ENCODE results near the gene TTC1. TPM values are rescaled to one million over a fixed set of nuclear protein-coding genes. Genes with fewer than 3 reads are reported as not detected.

TTC1 gene
- total RNA-seq, 2 experiments from 2014 or later, result 50.2 to 57.5 TPM

- no peak for ATAC-seq
- intact Hi-C loops (cut with micrococcal nuclease), result no loop called here
These were observed 35.5 kb downstream of the TTC1 start for GRCh38 chr5:160044391-160044804.

GRCh38 chr5:160044967-160045366 is 36.0 kb downstream of the TTC1 start:
- Mint-ChIP-seq H3K4me3 (no peak overlapping the region), H3K4me1 (ENCODE audit: low read depth) (no peaks in the 10 kb centered on the region), H3K9me3 (no peaks in the 10 kb centered on the region), H3K36me3 (ENCODE audit: low read depth) (peaks cover 31% of the 10 kb centered on the region), H3K27me3 (no peaks in the 10 kb centered on the region), H3K27ac (no peak overlapping the region)
- ChIA-PET CTCF (interaction anchor here (0.8 to 1.3 kb wide), 2 partner anchors 10 to 23 kb away, joined by 3 to 8 read pairs; no protein-coding TSS in a partner anchor), POLR2A (interaction anchor here (0.6 to 1.0 kb wide), 2 partner anchors 20 to 531 kb away, joined by 3 read pairs; no protein-coding TSS in a partner anchor)
- TF ChIP-seq, protein P1, sequence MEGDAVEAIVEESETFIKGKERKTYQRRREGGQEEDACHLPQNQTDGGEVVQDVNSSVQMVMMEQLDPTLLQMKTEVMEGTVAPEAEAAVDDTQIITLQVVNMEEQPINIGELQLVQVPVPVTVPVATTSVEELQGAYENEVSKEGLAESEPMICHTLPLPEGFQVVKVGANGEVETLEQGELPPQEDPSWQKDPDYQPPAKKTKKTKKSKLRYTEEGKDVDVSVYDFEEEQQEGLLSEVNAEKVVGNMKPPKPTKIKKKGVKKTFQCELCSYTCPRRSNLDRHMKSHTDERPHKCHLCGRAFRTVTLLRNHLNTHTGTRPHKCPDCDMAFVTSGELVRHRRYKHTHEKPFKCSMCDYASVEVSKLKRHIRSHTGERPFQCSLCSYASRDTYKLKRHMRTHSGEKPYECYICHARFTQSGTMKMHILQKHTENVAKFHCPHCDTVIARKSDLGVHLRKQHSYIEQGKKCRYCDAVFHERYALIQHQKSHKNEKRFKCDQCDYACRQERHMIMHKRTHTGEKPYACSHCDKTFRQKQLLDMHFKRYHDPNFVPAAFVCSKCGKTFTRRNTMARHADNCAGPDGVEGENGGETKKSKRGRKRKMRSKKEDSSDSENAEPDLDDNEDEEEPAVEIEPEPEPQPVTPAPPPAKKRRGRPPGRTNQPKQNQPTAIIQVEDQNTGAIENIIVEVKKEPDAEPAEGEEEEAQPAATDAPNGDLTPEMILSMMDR (IDR thresholded peaks at IDR 0.05), result no peak
- no peak for ATAC-seq
- DNase-seq, result no peak
- intact Hi-C loops (cut with micrococcal nuclease), result no loop called here

More at GRCh38 chr5:160044391-160044804, 35.5 kb downstream of the TTC1 start:
- no peaks in the 10 kb centered on the region for H3K4me1 Mint-ChIP-seq (ENCODE audit: low read depth)
- peaks cover 28% of the 10 kb centered on the region for H3K36me3 Mint-ChIP-seq (ENCODE audit: low read depth)
- TF ChIP-seq, protein P1 (IDR thresholded peaks at IDR 0.05), result no peak
- H3K27me3 Mint-ChIP-seq, result no peaks in the 10 kb centered on the region
- no peak overlapping the region for H3K4me3 Mint-ChIP-seq
- DNase-seq, result no peak
- H3K27ac Mint-ChIP-seq, result no peak overlapping the region
- no peaks in the 10 kb centered on the region for H3K9me3 Mint-ChIP-seq
- ChIA-PET CTCF (interaction anchor here (0.8 to 1.3 kb wide), 2 partner anchors 11 to 23 kb away, joined by 3 to 8 read pairs; no protein-coding TSS in a partner anchor), POLR2A (interaction anchor here (0.6 kb wide), 1 partner anchor 531 kb away, joined by 3 read pairs; no protein-coding TSS in a partner anchor)

DNA sequence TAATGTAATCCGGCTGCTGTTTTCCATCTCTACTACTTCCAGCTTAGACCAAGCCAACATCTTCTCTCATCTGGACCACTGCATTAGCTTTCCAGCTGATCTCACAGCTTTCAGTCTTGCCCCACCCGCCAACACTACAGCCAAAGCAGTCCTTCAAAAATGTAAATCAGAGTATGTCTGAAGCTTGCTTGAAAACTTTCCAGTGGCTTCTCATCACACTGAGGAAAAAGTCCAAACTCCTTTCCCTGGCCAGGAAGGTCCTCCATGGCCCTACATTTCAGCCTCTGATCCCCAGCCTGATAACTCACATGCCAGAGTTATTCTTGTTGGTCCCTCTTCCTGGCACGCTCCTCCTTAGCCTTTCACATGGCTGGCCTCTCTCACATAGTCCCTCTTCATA is 38.5 kb downstream of the TTC1 start:
- DNase-seq, result no peak
- no peaks in the 10 kb centered on the region for H3K27me3 Mint-ChIP-seq
- ATAC-seq, result no peak
- no peak overlapping the region for H3K4me3 Mint-ChIP-seq
- intact Hi-C loops (cut with micrococcal nuclease), result no loop called here
- CTCF ChIA-PET, result interaction anchor here (1.0 to 1.7 kb wide), 2 partner anchors 25 to 32 kb away, joined by 3 to 5 read pairs; no protein-coding TSS in a partner anchor
- H3K27ac Mint-ChIP-seq, result no peak overlapping the region
- TF ChIP-seq, protein P1 (IDR thresholded peaks at IDR 0.05), result no peak
- H3K36me3 Mint-ChIP-seq (ENCODE audit: low read depth), result peaks cover 40% of the 10 kb centered on the region
- no peaks in the 10 kb centered on the region for H3K4me1 Mint-ChIP-seq (ENCODE audit: low read depth)
- no peaks in the 10 kb centered on the region for H3K9me3 Mint-ChIP-seq
- POLR2A ChIA-PET, result no interaction called here

- Mint-ChIP-seq H3K27me3 (no peaks in the 10 kb centered on the region), H3K4me3 (no peak overlapping the region), H3K27ac (no peak overlapping the region), H3K4me1 (ENCODE audit: low read depth) (no peaks in the 10 kb centered on the region), H3K36me3 (ENCODE audit: low read depth) (peaks cover 39% of the 10 kb centered on the region), H3K9me3 (no peaks in the 10 kb centered on the region)
- ChIA-PET POLR2A (no interaction called here), CTCF (interaction anchor here (1.7 kb wide), 1 partner anchor 26 kb away, joined by 5 read pairs; no protein-coding TSS in a partner anchor)
- DNase-seq, result no peak
- TF ChIP-seq, protein P1 (IDR thresholded peaks at IDR 0.05), result no peak
- intact Hi-C loops (cut with micrococcal nuclease), result no loop called here
- no peak for ATAC-seq
These were observed 39.2 kb downstream of the TTC1 start for GRCh38 chr5:160048131-160048530.

- intact Hi-C loops (cut with micrococcal nuclease), result no loop called here
- Mint-ChIP-seq H3K9me3 (no peaks in the 10 kb centered on the region), H3K27me3 (no peaks in the 10 kb centered on the region), H3K4me3 (no peak overlapping the region), H3K27ac (no peak overlapping the region), H3K36me3 (ENCODE audit: low read depth) (peaks cover 40% of the 10 kb centered on the region), H3K4me1 (ENCODE audit: low read depth) (no peaks in the 10 kb centered on the region)
- TF ChIP-seq, protein P1 (IDR thresholded peaks at IDR 0.05), result no peak
- DNase-seq (no peak), ATAC-seq (no peak)
- ChIA-PET CTCF (interaction anchor here (0.8 to 1.4 kb wide), 4 partner anchors 11 to 32 kb away, joined by 3 to 5 read pairs (median 4); no protein-coding TSS in a partner anchor), POLR2A (no interaction called here)
These were observed 40.2 kb downstream of the TTC1 start for GRCh38 chr5:160049099-160049498.
